ENCODE data around the gene RBM15.

The RBM15 gene

DNA sequence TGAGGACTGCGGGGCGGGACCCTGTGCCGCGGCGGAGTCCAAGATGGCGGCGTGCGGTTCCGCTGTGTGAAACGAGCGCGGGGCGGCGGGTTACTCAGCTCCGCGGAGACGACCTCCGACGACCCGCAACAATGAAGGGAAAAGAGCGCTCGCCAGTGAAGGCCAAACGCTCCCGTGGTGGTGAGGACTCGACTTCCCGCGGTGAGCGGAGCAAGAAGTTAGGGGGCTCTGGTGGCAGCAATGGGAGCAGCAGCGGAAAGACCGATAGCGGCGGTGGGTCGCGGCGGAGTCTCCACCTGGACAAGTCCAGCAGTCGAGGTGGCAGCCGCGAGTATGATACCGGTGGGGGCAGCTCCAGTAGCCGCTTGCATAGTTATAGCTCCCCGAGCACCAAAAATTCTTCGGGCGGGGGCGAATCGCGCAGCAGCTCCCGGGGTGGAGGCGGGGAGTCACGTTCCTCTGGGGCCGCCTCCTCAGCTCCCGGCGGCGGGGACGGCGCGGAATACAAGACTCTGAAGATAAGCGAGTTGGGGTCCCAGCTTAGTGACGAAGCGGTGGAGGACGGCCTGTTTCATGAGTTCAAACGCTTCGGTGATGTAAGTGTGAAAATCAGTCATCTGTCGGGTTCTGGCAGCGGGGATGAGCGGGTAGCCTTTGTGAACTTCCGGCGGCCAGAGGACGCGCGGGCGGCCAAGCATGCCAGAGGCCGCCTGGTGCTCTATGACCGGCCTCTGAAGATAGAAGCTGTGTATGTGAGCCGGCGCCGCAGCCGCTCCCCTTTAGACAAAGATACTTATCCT, 430 bp downstream of the RBM15 start:
- H3K27me3 ChIP-seq (replicated peaks; ENCODE audit: insufficient read depth, low read length), result no peaks in the 10 kb centered on the region
- no peaks in the 10 kb centered on the region; the same call in none of the 2 replicates for H3K36me3 ChIP-seq (replicated peaks; ENCODE audit: insufficient read depth, low read length)
- TF ChIP-seq, protein P1, sequence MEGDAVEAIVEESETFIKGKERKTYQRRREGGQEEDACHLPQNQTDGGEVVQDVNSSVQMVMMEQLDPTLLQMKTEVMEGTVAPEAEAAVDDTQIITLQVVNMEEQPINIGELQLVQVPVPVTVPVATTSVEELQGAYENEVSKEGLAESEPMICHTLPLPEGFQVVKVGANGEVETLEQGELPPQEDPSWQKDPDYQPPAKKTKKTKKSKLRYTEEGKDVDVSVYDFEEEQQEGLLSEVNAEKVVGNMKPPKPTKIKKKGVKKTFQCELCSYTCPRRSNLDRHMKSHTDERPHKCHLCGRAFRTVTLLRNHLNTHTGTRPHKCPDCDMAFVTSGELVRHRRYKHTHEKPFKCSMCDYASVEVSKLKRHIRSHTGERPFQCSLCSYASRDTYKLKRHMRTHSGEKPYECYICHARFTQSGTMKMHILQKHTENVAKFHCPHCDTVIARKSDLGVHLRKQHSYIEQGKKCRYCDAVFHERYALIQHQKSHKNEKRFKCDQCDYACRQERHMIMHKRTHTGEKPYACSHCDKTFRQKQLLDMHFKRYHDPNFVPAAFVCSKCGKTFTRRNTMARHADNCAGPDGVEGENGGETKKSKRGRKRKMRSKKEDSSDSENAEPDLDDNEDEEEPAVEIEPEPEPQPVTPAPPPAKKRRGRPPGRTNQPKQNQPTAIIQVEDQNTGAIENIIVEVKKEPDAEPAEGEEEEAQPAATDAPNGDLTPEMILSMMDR (IDR thresholded peaks at IDR 0.05; ENCODE audit: low read length), result peak; percentile 23
- TF ChIP-seq EZH2phosphoT487 (IDR thresholded peaks at IDR 0.05; ENCODE audit: low read length), result no peak
- peaks cover 6% of the 10 kb centered on the region for H3F3A ChIP-seq (ENCODE audit: insufficient read depth, low read length)
- H3K9ac ChIP-seq (ENCODE audit: low read length), result peak overlapping the region; percentile 94
- peak overlapping the region; percentile 76; the same call in 1 of the 2 replicates for H3K4me2 ChIP-seq (ENCODE audit: low read depth, low read length)
- peak overlapping the region; percentile 53; the same call in 1 of the 2 replicates for H2AFZ ChIP-seq (ENCODE audit: low read length)
- H4K20me1 ChIP-seq (ENCODE audit: insufficient read depth, low read length), result peaks cover 15% of the 10 kb centered on the region
- H3K4me1 ChIP-seq (ENCODE audit: low read length), result peaks cover 10% of the 10 kb centered on the region; the same call in 1 of the 2 replicates
- no peaks in the 10 kb centered on the region for H3K9me3 ChIP-seq (replicated peaks; ENCODE audit: insufficient read depth, low read length)
- H3K79me2 ChIP-seq (ENCODE audit: low read length), result peaks cover 53% of the 10 kb centered on the region
- H3K9me2 ChIP-seq (replicated peaks; ENCODE audit: insufficient read depth, low read length), result no peaks in the 10 kb centered on the region
- DNase-seq, result peak; percentile 41
- H3K4me3 ChIP-seq (ENCODE audit: low read length), result peak overlapping the region; percentile 88
- H3K27ac ChIP-seq (ENCODE audit: low read length), result peak overlapping the region; percentile 99; the same call in 1 of the 2 replicates

DNA sequence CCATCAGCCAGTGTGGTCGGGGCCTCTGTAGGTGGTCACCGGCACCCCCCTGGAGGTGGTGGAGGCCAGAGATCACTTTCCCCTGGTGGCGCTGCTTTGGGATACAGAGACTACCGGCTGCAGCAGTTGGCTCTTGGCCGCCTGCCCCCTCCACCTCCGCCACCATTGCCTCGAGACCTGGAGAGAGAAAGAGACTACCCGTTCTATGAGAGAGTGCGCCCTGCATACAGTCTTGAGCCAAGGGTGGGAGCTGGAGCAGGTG, 961 bp downstream of the RBM15 start:
- TF ChIP-seq, protein P1 (IDR thresholded peaks at IDR 0.05; ENCODE audit: low read length), result no peak
- no peak for TF ChIP-seq EZH2 (optimal IDR thresholded peaks at IDR 0.05; ENCODE audit: low read depth, low read length)
- no peak for TF ChIP-seq EZH2phosphoT487 (IDR thresholded peaks at IDR 0.05; ENCODE audit: low read length)
- Histone ChIP-seq H3F3A (ENCODE audit: insufficient read depth, low read length) (peaks cover 6% of the 10 kb centered on the region), H3K4me3 (ENCODE audit: low read length) (peak overlapping the region; percentile 88), H4K20me1 (ENCODE audit: insufficient read depth, low read length) (peaks cover 19% of the 10 kb centered on the region), H3K4me1 (ENCODE audit: low read length) (peaks cover 10% of the 10 kb centered on the region; the same call in 1 of the 2 replicates), H3K9me2 (replicated peaks; ENCODE audit: insufficient read depth, low read length) (no peaks in the 10 kb centered on the region), H2AFZ (ENCODE audit: low read length) (no peak overlapping the region), H3K4me2 (ENCODE audit: low read depth, low read length) (peak overlapping the region; percentile 76), H3K36me3 (replicated peaks; ENCODE audit: insufficient read depth, low read length) (no peaks in the 10 kb centered on the region; the same call in none of the 2 replicates), H3K27ac (ENCODE audit: low read length) (peak overlapping the region; percentile 99; the same call in 1 of the 2 replicates), H3K27me3 (replicated peaks; ENCODE audit: insufficient read depth, low read length) (no peaks in the 10 kb centered on the region), H3K9me3 (replicated peaks; ENCODE audit: insufficient read depth, low read length) (no peaks in the 10 kb centered on the region), H3K9ac (ENCODE audit: low read length) (peak overlapping the region; percentile 94; the same call in 1 of the 2 replicates), H3K79me2 (ENCODE audit: low read length) (peaks cover 58% of the 10 kb centered on the region)
- no peak for DNase-seq

GRCh38 chr1:110341146-110341871, 2.1 kb downstream of the RBM15 start:
- Histone ChIP-seq H3K4me1 (ENCODE audit: low read length) (peaks cover 10% of the 10 kb centered on the region; the same call in 1 of the 2 replicates), H3K4me3 (ENCODE audit: low read length) (peak overlapping the region; percentile 88), H3F3A (ENCODE audit: insufficient read depth, low read length) (peaks cover 6% of the 10 kb centered on the region), H3K79me2 (ENCODE audit: low read length) (peaks cover 70% of the 10 kb centered on the region), H3K9ac (ENCODE audit: low read length) (no peak overlapping the region), H3K36me3 (replicated peaks; ENCODE audit: insufficient read depth, low read length) (no peaks in the 10 kb centered on the region; the same call in none of the 2 replicates), H3K9me3 (replicated peaks; ENCODE audit: insufficient read depth, low read length) (no peaks in the 10 kb centered on the region), H3K9me2 (replicated peaks; ENCODE audit: insufficient read depth, low read length) (no peaks in the 10 kb centered on the region), H4K20me1 (ENCODE audit: insufficient read depth, low read length) (peaks cover 23% of the 10 kb centered on the region), H2AFZ (ENCODE audit: low read length) (no peak overlapping the region), H3K4me2 (ENCODE audit: low read depth, low read length) (peak overlapping the region; percentile 76), H3K27me3 (replicated peaks; ENCODE audit: insufficient read depth, low read length) (no peaks in the 10 kb centered on the region), H3K27ac (ENCODE audit: low read length) (no peak overlapping the region)
- DNase-seq, result no peak
- no peak for TF ChIP-seq EZH2phosphoT487 (IDR thresholded peaks at IDR 0.05; ENCODE audit: low read length)
- TF ChIP-seq EZH2 (optimal IDR thresholded peaks at IDR 0.05; ENCODE audit: low read depth, low read length), result no peak
- TF ChIP-seq, protein P1 (IDR thresholded peaks at IDR 0.05; ENCODE audit: low read length), result no peak

Measured in MM.1S (cell line).